Neutrophil (primary cell): ENCODE data around the gene STIM1.
A peak's percentile ranks its signal among the peaks of the same experiment; 100 is the strongest.

Experiments used
- H3K27ac ChIP-seq: fragments of 200-600 bp; sonication (generic); 2 replicates; pipeline ENCODE4 v1.5.1; 2016; ENCODE audit warnings: mild to moderate bottlenecking, moderate library complexity
- H3K27me3 ChIP-seq: fragments of 200-600 bp; sonication (generic); 2 replicates; pipeline ENCODE4 v1.6.0; 2016; ENCODE audit warnings: mild to moderate bottlenecking
- H3K36me3 ChIP-seq: fragments of 200-600 bp; sonication (generic); 2 replicates; pipeline ENCODE4 v1.5.1; 2017
- H3K4me1 ChIP-seq, 2 experiments: fragments of 200-600 bp in 1 of 2; sonication (generic) in 1 of 2; 1 replicate in 1 of 2; 2 replicates in 1 of 2; pipeline versions ENCODE4 v1.5.1 to v1.6.1; 2013 to 2016; ENCODE audit warnings: low read depth in 1 of 2, low read length in 1 of 2, mild to moderate bottlenecking in 1 of 2, moderate library complexity in 1 of 2; ENCODE audit not compliant: control insufficient read depth in 1 of 2, insufficient read depth in 1 of 2
- H3K4me3 ChIP-seq, 2 experiments: fragments of 200-600 bp in 1 of 2; sonication (generic) in 1 of 2; 1 replicate in 1 of 2; 2 replicates in 1 of 2; pipeline ENCODE4 v1.5.1; 2013 to 2016; ENCODE audit warnings: low read depth in 1 of 2, low read length in 1 of 2, mild to moderate bottlenecking in 1 of 2, moderate library complexity in 1 of 2
- H3K9me3 ChIP-seq: fragments of 200-600 bp; sonication (generic); 2 replicates; pipeline ENCODE4 v1.5.1; 2016
- CTCF ChIP-seq: fragments of 200-600 bp; sonication (generic); IDR thresholded peaks from 2 replicates; pipeline ENCODE4 v1.5.1; 2016; ENCODE audit warnings: antibody characterized with exemption

STIM1 gene

GRCh38 chr11:3967695-3968094 lies 112.2 kb downstream of the STIM1 start:
- peak overlapping the region; percentile 2 for H3K27ac ChIP-seq
- no peaks in the 10 kb centered on the region for H3K9me3 ChIP-seq
- no peaks in the 10 kb centered on the region for H3K27me3 ChIP-seq
- H3K4me3 ChIP-seq, result no peak overlapping the region
- no peaks in the 10 kb centered on the region for H3K4me1 ChIP-seq
- H3K36me3 ChIP-seq, result peaks cover 8% of the 10 kb centered on the region
- no peak for TF ChIP-seq CTCF

GRCh38 chr11:3969200-3969599 lies 113.7 kb downstream of the STIM1 start:
- Histone ChIP-seq H3K9me3 (no peaks in the 10 kb centered on the region), H3K4me1 (no peaks in the 10 kb centered on the region), H3K27ac (no peak overlapping the region), H3K27me3 (no peaks in the 10 kb centered on the region), H3K36me3 (peaks cover 14% of the 10 kb centered on the region), H3K4me3 (no peak overlapping the region)
- no peak for TF ChIP-seq CTCF

- H3K27ac ChIP-seq, result no peak overlapping the region
These were observed 114.1 kb downstream of the STIM1 start for GRCh38 chr11:3969613-3970012.

GRCh38 chr11:3970108-3970507 lies 114.6 kb downstream of the STIM1 start:
- Histone ChIP-seq H3K4me3 (no peak overlapping the region), H3K27me3 (no peaks in the 10 kb centered on the region), H3K9me3 (no peaks in the 10 kb centered on the region), H3K4me1 (peaks cover 0 to 5% of the 10 kb centered on the region in 2 experiments), H3K36me3 (peaks cover 14% of the 10 kb centered on the region), H3K27ac (no peak overlapping the region)
- TF ChIP-seq CTCF, result no peak

More at GRCh38 chr11:3969613-3970012, 114.1 kb downstream of the STIM1 start:
- TF ChIP-seq CTCF, result no peak
- no peaks in the 10 kb centered on the region for H3K27me3 ChIP-seq
- H3K9me3 ChIP-seq, result no peaks in the 10 kb centered on the region
- no peak overlapping the region for H3K4me3 ChIP-seq
- H3K36me3 ChIP-seq, result peaks cover 14% of the 10 kb centered on the region
- no peaks in the 10 kb centered on the region for H3K4me1 ChIP-seq

- H3K36me3 ChIP-seq, result peaks cover 14% of the 10 kb centered on the region
- H3K27me3 ChIP-seq, result no peaks in the 10 kb centered on the region
- peaks cover 7 to 12% of the 10 kb centered on the region in 2 experiments for H3K4me1 ChIP-seq
- H3K9me3 ChIP-seq, result no peaks in the 10 kb centered on the region
- no peak for TF ChIP-seq CTCF
- no peak overlapping the region for H3K27ac ChIP-seq
- no peak overlapping the region for H3K4me3 ChIP-seq
These were observed 116.4 kb downstream of the STIM1 start for GRCh38 chr11:3971756-3972404.
